ENCODE results near the gene PLEKHH2.
A peak's percentile ranks its signal among the peaks of the same experiment; 100 is the strongest.
"Not testable (repeated sequence)": the region's sequence is repeated elsewhere in the genome, so short reads cannot be mapped to it uniquely, and the experiment has no call there.

Gene PLEKHH2

DNA sequence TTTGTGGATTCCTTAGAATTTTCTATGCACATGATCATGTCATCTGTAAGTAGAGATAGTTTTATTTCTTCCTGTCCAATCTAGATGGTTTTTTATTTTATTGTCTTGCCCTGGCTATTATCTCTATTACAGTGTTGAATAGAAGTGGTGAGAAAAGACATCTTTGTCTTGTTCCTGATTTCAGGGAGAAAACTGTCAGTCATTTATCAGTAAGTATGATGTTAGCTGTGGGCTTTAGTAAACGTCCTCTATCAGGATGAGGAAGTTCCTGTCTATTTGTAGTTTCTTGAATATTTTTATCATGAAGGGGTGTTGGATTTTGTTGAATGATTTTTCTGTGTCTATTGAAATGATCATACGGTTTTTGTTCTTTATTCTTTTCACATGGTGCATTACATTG is 5.3 kb downstream of the PLEKHH2 start:
- no peak for DNase-seq

DNA sequence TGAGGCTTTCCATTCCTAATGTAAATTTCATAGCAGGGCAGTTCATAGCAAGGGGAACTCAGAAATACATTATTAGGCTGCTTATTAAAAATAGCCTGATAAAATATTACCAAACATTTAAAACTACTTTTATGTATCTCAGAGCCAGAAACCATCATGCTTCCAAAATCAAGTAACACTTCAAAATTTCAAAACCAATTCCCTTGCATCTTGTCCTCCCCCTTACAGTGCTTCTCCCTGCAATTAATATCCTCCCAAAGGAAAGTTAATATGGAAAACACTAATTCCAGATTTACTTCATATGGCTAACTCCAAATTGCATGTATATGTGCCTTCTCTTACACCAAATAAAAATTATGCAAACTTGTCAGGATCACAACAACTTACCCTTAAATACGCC is 6.6 kb downstream of the PLEKHH2 start:
- DNase-seq = no peak

- DNase-seq = no peak
These were observed 12.1 kb downstream of the PLEKHH2 start for GRCh38 chr2:43648994-43649701.

- no peak for DNase-seq
These were observed 16.4 kb downstream of the PLEKHH2 start for GRCh38 chr2:43653506-43653905.

- no peak for DNase-seq
These were observed 20.2 kb downstream of the PLEKHH2 start for GRCh38 chr2:43657241-43657640.

DNA sequence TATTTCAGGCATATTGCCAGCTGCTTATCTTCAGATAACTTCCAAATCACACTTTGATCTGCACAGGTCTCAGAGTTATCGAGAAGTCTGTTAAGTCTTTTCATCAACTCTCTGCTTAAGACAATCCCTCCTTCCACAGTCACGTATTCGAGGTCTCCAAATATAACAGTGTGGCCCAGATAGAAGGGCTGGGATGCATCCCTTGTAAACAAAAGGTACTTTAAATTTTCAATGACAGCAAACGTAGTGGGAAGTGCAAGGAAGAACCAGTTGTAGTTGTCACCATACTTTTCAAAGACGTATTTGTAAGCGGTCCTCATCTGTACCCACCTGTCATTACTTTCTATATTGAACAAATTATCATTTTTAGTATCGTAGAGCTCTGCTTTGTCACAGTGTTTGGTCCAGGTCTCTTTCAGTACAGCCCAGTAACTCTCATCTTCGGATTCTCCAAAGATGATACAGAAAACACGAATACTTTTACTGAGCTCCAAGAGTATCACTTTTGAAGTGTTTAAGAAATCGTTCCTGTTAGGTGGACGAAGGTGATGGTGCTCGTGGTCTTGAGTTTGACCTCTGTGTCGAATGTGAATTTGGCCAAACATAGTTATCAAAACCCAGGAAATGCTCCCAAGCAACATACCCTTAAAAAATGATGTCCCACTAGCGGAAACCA is 38.7 kb downstream of the PLEKHH2 start:
- no peak for DNase-seq

DNA sequence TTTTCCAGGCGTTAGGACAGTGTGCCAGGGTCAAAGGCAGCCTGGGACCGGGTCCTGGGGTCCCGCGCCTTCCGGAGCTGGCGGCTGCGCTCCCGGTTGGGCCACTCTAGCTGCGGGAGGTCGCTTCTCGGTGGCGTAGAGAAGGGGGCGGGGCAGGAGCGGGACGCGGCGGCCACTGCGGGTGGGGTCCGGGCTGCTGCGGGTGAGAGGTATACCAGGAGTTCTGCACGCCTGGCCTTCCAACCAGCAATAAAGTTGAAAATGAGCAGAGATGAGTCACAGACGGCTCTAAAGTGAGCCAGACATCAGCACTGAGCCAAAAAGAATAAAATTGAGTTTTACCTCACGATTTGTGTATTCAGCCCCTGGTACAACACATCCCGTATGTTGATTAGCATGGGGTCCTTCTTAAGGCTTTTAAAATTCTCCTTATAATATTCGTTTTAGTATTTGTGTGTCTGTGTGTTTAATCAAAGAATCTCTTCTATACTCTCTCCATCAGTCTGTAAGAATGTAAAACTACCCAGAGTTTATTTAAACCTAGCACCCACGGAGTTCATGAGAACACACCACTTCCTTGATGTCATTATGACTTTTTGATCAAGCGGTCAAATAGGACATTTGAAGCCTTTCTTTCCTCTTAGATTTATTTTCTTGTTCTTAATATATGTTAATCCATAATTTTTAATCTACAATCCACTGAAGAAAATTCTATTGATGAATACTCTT is 39.4 kb downstream of the PLEKHH2 start, which contains the start of gene C1GALT1C1L:
Gene C1GALT1C1L (minus strand): TSS at position 108 of the 729 bp plus-strand sequence. CDS start 107 bp downstream, at position 1.
- peak; percentile 29 for DNase-seq

GRCh38 chr2:43677783-43678182 is 40.7 kb downstream of the PLEKHH2 start:
- not testable (repeated sequence) for DNase-seq

- DNase-seq = no peak
These were observed 48.3 kb downstream of the PLEKHH2 start for GRCh38 chr2:43685357-43685756.

DNA sequence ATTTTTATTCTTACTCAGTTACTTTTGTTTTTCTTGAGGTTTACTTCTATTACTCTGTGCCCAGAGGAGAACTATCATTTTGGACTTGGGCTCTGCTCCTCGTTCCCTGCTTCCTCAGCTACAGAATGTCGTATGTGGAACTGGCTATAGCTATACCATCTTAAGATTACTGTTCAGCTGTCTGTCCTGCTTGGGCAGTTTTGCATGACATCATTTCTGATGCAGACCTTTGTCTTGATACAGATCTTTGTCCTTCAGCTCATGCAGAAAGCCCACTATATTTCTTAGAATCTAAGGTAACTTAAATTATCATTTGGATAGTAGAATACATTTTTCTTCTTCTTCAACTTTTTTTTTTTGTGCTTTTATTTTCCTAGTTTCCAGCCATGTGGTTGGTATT is 52.9 kb downstream of the PLEKHH2 start:
- DNase-seq = no peak

- DNase-seq = no peak
These were observed 55.5 kb downstream of the PLEKHH2 start for GRCh38 chr2:43692428-43692994.

DNA sequence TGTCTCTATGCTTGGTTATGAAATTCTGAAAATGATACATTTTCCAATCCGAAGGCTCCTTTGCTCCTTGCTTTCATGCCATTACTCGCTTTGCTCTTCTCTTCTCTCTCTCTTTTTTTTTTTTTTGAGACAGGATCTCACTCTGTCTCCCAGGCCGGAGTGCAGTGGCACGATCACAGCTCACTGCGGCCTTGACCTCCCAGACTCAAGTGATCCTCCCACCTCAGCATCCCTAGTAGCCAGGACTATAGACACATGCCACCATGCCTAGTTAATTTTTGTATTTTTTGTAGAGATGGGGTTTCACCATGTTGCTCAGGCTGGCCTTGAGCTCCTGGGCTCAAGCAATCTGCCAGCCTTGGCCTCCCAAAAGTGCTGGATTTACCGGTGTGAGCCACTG is 61.1 kb downstream of the PLEKHH2 start:
- not testable (repeated sequence) for DNase-seq

DNA sequence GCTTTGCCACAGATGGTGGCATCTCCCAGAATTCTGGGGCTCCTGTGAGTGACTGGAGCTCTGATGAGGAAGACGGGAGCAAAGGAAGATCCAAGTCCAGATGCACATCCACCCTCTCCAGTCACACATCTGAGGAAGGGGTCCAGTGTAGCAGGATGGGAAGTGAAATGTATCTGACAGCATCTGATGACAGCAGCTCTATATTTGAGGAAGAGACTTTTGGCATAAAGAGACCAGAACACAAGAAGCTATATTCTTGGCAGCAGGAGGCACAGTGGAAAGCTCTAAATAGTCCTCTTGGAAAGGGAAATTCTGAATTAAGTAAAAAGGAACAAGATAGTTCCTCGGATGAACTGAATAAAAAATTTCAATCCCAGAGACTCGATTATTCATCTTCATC is 62.7 kb downstream of the PLEKHH2 start:
- no peak for DNase-seq

DNA sequence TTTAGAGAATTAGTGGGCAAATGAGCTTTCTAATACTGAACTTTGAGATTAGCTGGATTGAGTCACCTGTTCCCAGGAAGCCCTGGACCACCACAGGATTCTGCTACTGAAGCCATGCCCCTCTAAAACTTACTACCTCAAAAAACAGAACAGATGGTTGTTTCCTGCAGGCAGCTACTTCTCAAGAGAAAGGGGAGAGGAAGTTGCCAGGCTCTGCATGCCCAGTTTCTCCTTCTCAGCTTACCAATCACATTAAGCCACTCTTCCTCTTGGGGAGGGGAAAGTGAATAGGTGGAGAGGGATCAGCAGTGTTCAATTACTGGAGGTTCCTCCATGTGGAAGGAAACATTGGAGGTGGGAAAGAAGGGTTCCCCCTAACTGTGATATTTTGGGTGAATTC is 64.1 kb downstream of the PLEKHH2 start:
- DNase-seq = no peak

- no peak for DNase-seq
These were observed 70.4 kb downstream of the PLEKHH2 start for GRCh38 chr2:43707255-43708015.

- no peak for DNase-seq
These were observed 71.1 kb downstream of the PLEKHH2 start for GRCh38 chr2:43708178-43708577.

- DNase-seq = no peak
These were observed 71.8 kb downstream of the PLEKHH2 start for GRCh38 chr2:43708891-43709290.

DNA sequence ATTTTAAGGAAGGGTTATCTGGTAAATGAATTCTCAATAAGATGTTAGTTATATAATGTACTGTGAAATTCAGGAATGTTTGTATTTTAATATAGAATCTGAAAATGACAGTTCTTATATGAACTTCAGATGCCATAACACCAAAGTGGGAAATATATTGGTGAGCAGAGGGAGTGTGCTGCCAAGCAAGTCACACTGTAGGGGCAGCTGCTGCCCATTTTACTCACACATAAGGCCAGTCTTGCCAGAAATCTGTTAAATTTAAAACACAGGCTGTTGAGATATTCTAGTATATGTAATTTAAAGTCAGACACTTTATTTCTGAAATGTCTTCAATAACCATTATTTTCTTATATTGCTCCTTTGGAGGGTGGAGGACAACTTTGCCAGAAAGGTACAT is 73.8 kb downstream of the PLEKHH2 start:
- DNase-seq = no peak

DNA sequence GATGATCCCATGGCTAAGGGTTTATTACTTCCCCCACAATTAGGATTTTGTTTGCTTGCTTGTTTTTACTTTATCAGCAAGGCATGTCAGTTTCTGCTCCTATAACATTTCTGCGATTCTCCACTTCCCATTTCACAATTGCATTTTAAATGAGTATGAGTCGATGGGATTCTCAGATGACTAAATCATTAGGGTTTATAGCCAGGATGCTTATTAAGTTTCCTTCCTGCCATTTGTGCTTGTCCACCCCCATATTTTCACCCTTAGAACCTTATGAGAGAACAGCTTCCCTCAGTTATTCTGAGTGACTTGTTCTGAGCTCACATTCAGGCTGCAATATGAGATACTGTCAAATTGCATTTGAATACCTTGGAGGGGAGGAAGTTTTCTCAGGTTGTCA is 77.1 kb downstream of the PLEKHH2 start:
- no peak for DNase-seq

GRCh38 chr2:43715300-43716098 is 78.4 kb downstream of the PLEKHH2 start:
- DNase-seq = no peak

GRCh38 chr2:43717322-43717721 is 80.3 kb downstream of the PLEKHH2 start:
- no peak for DNase-seq
